ENCODE data around the gene DAGLB.

- no peak for TF ChIP-seq CTCF (IDR thresholded peaks at IDR 0.05)
- no peak for TF ChIP-seq POLR2A (IDR thresholded peaks at IDR 0.05)
These were observed 35.0 kb upstream of the DAGLB start for GRCh38 chr7:6482743-6483119.
